ENCODE data around the gene FLNA. TPM values are rescaled to one million over a fixed set of nuclear protein-coding genes. Genes with fewer than 3 reads are reported as not detected.

Gene FLNA
- polyA plus RNA-seq, 1 donor from 2014 or later = 84.9 TPM

- no peaks in the 10 kb centered on the region for H3K27me3 ChIP-seq (ENCODE audit: insufficient read depth, low read depth, low read length)
- no peaks in the 10 kb centered on the region for H4K20me1 ChIP-seq (ENCODE audit: insufficient read depth)
- H3K4me3 ChIP-seq (ENCODE audit: low read length) = no peak overlapping the region
- no peaks in the 10 kb centered on the region for H3K9me3 ChIP-seq (ENCODE audit: low read length)
- no peaks in the 10 kb centered on the region for H3K79me2 ChIP-seq (replicated peaks; ENCODE audit: insufficient read depth, low read length)
- no peak overlapping the region for H2AFZ ChIP-seq (ENCODE audit: low read depth, low read length)
- TF ChIP-seq RAD21 (conservative IDR thresholded peaks at IDR 0.05) (no peak), POLR2AphosphoS5 (IDR thresholded peaks at IDR 0.05) (no peak), REST (IDR thresholded peaks at IDR 0.05; ENCODE audit: borderline replicate concordance) (no peak), SMC3 (conservative IDR thresholded peaks at IDR 0.05; ENCODE audit: poor library complexity) (no peak), MXI1 (conservative IDR thresholded peaks at IDR 0.05; ENCODE audit: poor library complexity, severe bottlenecking) (no peak), EZH2 (IDR thresholded peaks at IDR 0.05; ENCODE audit: borderline replicate concordance, insufficient read depth, low read length, poor library complexity, severe bottlenecking) (no peak), TAF1 (IDR thresholded peaks at IDR 0.05; ENCODE audit: low read depth) (no peak), EP300 (conservative IDR thresholded peaks at IDR 0.05; ENCODE audit: poor library complexity, severe bottlenecking) (no peak)
- no peak overlapping the region for H3K4me2 ChIP-seq (ENCODE audit: low read length)
- H3F3A ChIP-seq (ENCODE audit: insufficient read depth, low read length, poor library complexity, severe bottlenecking) = no peaks in the 10 kb centered on the region
- H3K9me2 ChIP-seq (ENCODE audit: insufficient read depth, low read length) = no peaks in the 10 kb centered on the region
- H3K9ac ChIP-seq (ENCODE audit: low read length) = no peak overlapping the region
- no peak overlapping the region for H3K27ac ChIP-seq (ENCODE audit: low read length)
- no peaks in the 10 kb centered on the region for H3K36me3 ChIP-seq (ENCODE audit: insufficient read depth, low read length)
Observed at GRCh38 chrX:154356596-154356995, 17.8 kb downstream of the FLNA start.

- no peak overlapping the region for H3K4me3 ChIP-seq (ENCODE audit: low read length)
- no peaks in the 10 kb centered on the region for H3K79me2 ChIP-seq (replicated peaks; ENCODE audit: insufficient read depth, low read length)
- no peak overlapping the region for H3K4me2 ChIP-seq (ENCODE audit: low read length)
- no peaks in the 10 kb centered on the region for H3K36me3 ChIP-seq (ENCODE audit: insufficient read depth, low read length)
- no peaks in the 10 kb centered on the region for H3K27me3 ChIP-seq (ENCODE audit: insufficient read depth, low read depth, low read length)
- H3K9me3 ChIP-seq (ENCODE audit: low read length) = no peaks in the 10 kb centered on the region
- no peak overlapping the region for H2AFZ ChIP-seq (ENCODE audit: low read depth, low read length)
- H4K20me1 ChIP-seq (ENCODE audit: insufficient read depth) = no peaks in the 10 kb centered on the region
- H3K27ac ChIP-seq (ENCODE audit: low read length) = no peak overlapping the region
- H3K9ac ChIP-seq (ENCODE audit: low read length) = no peak overlapping the region
- TF ChIP-seq EZH2 (IDR thresholded peaks at IDR 0.05; ENCODE audit: borderline replicate concordance, insufficient read depth, low read length, poor library complexity, severe bottlenecking) = no peak
- no peaks in the 10 kb centered on the region for H3F3A ChIP-seq (ENCODE audit: insufficient read depth, low read length, poor library complexity, severe bottlenecking)
- no peaks in the 10 kb centered on the region for H3K9me2 ChIP-seq (ENCODE audit: insufficient read depth, low read length)
Observed at GRCh38 chrX:154355776-154356140, 18.7 kb downstream of the FLNA start.

- H3K9me3 ChIP-seq (ENCODE audit: low read length) = no peaks in the 10 kb centered on the region
- no peak overlapping the region for H3K9ac ChIP-seq (ENCODE audit: low read length)
- no peak for TF ChIP-seq MXI1 (conservative IDR thresholded peaks at IDR 0.05; ENCODE audit: poor library complexity, severe bottlenecking)
- H4K20me1 ChIP-seq (ENCODE audit: insufficient read depth) = no peaks in the 10 kb centered on the region
- no peak overlapping the region for H3K4me2 ChIP-seq (ENCODE audit: low read length)
- no peaks in the 10 kb centered on the region for H3F3A ChIP-seq (ENCODE audit: insufficient read depth, low read length, poor library complexity, severe bottlenecking)
- H3K27me3 ChIP-seq (ENCODE audit: insufficient read depth, low read depth, low read length) = no peaks in the 10 kb centered on the region
- H3K36me3 ChIP-seq (ENCODE audit: insufficient read depth, low read length) = no peaks in the 10 kb centered on the region
- no peak overlapping the region for H3K27ac ChIP-seq (ENCODE audit: low read length)
- no peak overlapping the region for H3K4me3 ChIP-seq (ENCODE audit: low read length)
- H3K9me2 ChIP-seq (ENCODE audit: insufficient read depth, low read length) = no peaks in the 10 kb centered on the region
- H3K79me2 ChIP-seq (replicated peaks; ENCODE audit: insufficient read depth, low read length) = no peaks in the 10 kb centered on the region
- no peak overlapping the region for H2AFZ ChIP-seq (ENCODE audit: low read depth, low read length)
Observed at GRCh38 chrX:154355094-154355775, 19.2 kb downstream of the FLNA start.

Data from neural cell (in vitro differentiated cells).